NCI-H2196 treated with DMSO at 0.1 percent for 48 hours (cell line): ENCODE results near the gene HAO2.
"Not testable (repeated sequence)": the region's sequence is repeated elsewhere in the genome, so short reads cannot be mapped to it uniquely, and the experiment has no call there.

Source experiments
- DNase-seq: peaks from one replicate; lab custom pipeline; 2025; ENCODE audit not compliant: unreplicated experiment; lab: John Stamatoyannopoulos, UW

HAO2 gene

GRCh38 chr1:119368554-119368953 is at the start of gene HAO2:
TSS of gene HAO2 (plus strand) at chr1:119368785. CDS start at chr1:119381086, 12,301 bp downstream.
- no peak for DNase-seq

GRCh38 chr1:119320100-119320499 is 48.5 kb upstream of the HAO2 start:
- no peak for DNase-seq

- no peak for DNase-seq
These were observed 46.7 kb upstream of the HAO2 start for GRCh38 chr1:119321666-119322419.

- no peak for DNase-seq
These were observed 45.2 kb upstream of the HAO2 start for GRCh38 chr1:119323216-119323982.

- no peak for DNase-seq
These were observed 44.4 kb upstream of the HAO2 start for GRCh38 chr1:119324198-119324597.

DNA sequence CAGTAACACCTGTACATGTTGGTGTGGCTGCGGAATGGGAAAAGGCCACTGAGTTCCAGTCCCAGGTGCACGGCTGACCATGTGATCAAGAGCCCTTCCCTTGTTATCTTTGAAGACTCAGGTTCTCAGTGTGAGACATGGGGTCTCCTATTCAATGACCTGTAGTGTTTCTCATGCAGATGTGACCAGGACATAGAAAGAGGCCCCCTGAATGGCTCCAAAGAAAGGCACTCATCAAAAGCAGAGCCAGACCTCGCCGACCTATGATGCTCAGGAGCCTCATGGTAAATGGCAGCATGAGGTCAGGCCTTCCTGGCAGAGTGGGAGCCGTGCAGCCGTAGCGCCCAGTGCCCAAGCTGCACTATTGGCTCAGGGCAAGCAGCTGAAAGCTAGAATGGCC is 42.3 kb upstream of the HAO2 start:
- DNase-seq: no peak

- DNase-seq: no peak
These were observed 41.5 kb upstream of the HAO2 start for GRCh38 chr1:119327094-119327449.

DNA sequence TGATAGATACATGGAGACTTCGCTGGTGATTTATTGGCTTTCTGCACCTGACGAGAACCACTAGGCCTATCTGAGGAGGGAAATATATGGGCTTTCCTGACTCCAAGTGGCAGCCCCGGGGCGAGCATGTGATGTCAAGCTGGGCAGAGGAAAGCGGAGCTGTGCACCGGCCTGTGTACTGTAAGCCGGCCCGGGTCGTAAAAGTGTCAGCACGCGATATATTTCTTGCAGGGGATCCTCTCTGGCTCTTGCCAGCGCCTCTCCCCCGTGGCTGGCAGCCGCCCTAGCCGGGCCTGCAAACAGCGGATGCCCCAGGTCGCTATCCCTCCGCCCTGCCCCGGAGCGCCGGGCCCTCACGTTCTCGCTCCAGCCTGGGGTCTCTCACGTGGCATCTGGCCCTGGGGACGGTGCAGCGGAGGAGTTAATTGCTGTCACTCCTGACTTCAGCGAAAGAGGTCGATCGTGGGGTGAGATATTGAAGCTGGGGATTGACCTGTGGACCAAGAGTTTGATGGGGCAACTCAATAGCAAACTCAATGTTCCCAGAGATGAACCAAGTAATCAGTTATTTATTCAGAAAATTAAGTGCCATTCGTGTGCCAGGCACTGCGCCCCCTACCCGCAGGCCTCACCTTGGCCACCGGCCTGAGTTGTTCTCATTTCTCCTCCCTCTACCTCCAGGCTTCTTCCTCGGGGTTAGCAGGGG is 41.0 kb upstream of the HAO2 start:
- no peak for DNase-seq

DNA sequence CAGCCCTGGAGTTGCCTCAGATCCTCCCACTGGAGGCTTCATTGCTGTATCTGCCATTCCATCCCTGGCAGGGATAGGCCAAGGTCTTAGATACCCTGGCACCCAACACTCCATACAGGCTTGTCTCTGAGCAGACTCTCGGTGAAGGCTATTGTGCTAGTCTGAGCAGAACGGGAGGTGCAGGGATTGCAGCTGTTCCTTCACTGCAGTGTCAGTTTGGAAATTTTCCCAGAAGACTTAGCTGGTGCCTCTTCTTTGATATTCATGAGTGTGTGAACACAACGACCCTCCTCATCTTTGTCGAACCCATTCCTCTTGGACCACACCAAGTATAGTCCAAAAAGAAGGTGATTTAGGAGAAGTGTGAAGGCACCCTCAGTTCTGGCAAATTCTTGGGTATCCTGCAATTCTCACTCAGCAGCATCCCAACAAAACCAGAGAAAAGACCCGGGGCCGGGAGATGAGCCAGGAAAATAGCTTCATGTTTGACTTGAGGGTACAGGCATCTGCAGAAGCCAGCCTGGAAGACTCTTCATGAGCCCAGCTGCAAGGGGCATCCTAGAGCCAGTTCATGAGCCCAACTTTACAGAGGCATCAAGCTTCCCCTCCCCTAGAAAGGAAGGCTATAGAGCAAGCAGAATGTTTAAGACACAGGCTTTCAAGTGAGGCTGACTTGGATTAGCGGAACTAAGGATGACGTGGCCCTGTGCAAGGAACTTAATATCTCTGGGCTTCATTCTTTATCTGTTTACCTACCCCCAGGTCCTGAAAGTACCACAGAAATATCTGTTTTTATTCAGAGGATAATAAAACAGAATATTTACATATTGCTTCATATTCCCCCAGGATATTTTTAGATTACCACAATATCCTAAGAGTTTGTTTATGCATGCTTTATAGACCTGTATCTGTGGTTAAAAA is 38.8 kb upstream of the HAO2 start:
- no peak for DNase-seq

- DNase-seq: no peak
These were observed 38.0 kb upstream of the HAO2 start for GRCh38 chr1:119330466-119331189.

DNA sequence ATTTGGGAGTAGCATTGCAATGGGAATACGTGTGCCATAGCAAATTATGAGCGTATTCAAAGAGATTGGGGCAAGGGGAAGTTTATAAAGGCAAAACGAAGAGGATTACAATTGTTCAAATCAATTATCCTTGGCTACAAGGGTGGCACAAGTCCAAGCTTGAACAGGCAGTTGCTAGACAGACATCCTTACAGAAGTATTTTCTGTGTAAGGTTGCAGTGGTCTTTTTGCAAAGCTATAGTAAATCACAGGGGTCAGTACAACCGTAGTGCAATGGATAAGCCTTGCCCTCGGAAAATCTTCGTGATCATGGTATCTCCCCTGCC is 37.4 kb upstream of the HAO2 start:
- no peak for DNase-seq

DNA sequence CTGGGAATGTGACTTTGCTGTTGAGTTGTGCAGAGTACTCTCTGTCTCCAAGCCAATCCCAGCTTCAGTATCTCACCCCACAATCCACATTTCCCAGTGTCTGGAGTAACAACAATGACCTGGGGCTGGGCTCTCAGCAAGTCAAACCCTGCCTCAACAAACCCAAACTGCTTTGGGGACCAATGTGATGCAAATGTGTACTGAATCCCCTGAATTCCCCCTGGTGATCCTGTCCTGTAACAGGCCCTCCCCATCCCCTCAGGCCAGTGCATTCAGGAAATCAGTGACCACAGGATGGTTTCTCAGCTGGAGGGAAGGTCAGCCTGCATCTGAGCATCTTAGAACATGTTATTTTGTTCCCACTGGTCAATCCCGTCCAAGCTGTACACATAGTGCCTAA is 36.7 kb upstream of the HAO2 start:
- DNase-seq: no peak

DNA sequence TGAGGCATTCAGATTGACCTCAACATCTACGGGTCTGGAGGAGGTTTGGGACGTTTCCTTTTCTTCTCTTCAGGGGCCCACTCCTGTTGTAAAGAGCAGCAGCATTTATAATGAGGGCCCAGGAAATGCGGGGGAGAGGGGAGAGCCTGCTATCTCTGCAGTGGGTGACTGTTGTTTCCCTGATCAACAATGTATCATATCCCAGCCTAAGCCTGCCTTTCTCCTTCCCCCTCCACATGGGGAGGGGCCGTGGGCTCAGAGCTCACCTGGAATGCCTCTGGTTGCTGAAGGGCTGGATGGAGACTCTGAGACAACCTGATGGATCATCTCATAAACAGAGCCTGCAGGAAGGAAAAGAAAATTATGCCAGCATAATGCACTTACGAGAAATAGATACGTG is 36.0 kb upstream of the HAO2 start:
- DNase-seq: no peak

GRCh38 chr1:119333163-119333896 is 35.3 kb upstream of the HAO2 start:
- no peak for DNase-seq

GRCh38 chr1:119333897-119334250 is 34.7 kb upstream of the HAO2 start:
- not testable (repeated sequence) for DNase-seq

- DNase-seq: no peak
These were observed 31.7 kb upstream of the HAO2 start for GRCh38 chr1:119336848-119337247.

DNA sequence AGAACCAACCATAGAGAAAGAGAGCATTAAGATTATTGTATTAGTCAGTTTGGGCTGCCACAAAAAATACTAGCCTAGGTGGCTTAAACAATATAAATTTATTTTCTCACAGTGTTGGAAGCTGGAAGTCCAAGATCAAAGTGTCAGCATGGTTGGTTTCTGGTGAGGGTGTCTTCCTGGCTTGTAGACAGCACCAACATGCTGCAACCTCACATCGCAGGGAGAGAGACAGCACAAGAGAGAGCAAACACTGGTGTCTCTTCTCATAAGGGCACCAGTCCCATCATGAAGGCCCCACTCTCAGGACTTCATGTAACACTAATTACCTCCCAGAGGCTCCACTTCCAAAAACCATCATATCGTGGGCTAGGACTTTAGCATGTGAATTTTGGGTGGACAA is 30.6 kb upstream of the HAO2 start:
- no peak for DNase-seq

DNA sequence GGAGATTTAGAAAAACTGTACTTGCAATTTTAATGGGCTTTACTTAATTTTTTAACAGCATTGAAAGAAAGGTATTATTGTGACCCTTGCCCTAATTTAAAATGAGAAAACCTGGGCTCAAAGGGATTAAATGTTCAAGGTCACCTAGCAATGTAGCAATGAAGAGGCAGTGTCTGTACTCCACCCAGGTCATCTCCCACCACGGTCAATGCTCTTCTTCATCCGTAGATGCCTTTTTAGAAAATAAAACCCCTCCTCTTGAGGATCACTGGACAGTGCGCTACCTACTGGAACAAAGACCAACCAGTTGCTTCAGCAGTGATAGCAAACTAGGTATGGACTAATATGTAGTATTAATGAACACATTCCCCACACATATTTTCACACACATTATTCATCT is 29.8 kb upstream of the HAO2 start:
- DNase-seq: no peak

DNA sequence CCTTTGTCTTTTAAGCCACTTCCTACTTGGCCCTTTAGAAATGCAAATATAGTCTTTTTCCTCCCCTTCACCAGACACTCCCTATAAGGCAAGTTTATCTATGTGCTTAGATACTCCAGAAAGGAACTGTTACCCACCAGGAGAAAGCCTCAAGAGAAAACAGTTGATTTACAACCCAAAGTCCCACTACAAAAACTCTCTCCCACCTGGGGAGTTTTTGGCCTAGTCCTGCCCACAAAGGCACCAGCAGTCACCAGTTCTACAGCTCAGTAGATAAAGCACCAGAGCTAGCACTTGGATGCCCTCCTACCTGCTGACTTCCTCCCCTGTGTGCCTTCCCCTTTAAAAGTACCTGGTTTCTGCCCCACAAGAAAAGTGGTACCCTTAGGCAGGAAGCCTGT is 27.7 kb upstream of the HAO2 start:
- no peak for DNase-seq
